Activated naive CD8-positive, alpha-beta T cell treated with anti-CD3 and anti-CD28 coated beads, Interleukin-2, amount 10 ng/mL, durations not matched to agents 7 days and 5 days (primary cell): ENCODE results near the gene CENPX. TPM values are rescaled to one million over a fixed set of nuclear protein-coding genes. Genes with fewer than 3 reads are reported as not detected.

Experiments used
- ATAC-seq: fragments of 150-1000 bp; cut with Tn5 transposase; one replicate; pipeline ENCODE4 v1.10.0; 2021; ENCODE audit warnings: low read depth, moderate library complexity
- POLR2A ChIA-PET: fragments of 350-600 bp; sonication (Branson Sonifier 250); formaldehyde crosslinking; loops from one replicate; lab custom pipeline; 2021; ENCODE audit warnings: antibody characterized with exemption; lab: Charles Lee
- DNase-seq: peaks from one replicate; pipeline ENCODE4 v3.0.0; 2021
- H3K27ac Mint-ChIP-seq: one replicate; pipeline ENCODE4 v1.8.0; 2022; ENCODE audit warnings: mild to moderate bottlenecking, mixed read lengths
- H3K27me3 Mint-ChIP-seq: one replicate; pipeline ENCODE4 v1.8.0; 2022; ENCODE audit warnings: mild to moderate bottlenecking, moderate library complexity, mixed read lengths
- H3K36me3 Mint-ChIP-seq: one replicate; pipeline ENCODE4 v1.8.0; 2021; ENCODE audit warnings: mild to moderate bottlenecking, mixed read lengths
- H3K4me1 Mint-ChIP-seq: one replicate; pipeline ENCODE4 v1.8.0; 2021; ENCODE audit warnings: mixed read lengths
- H3K4me3 Mint-ChIP-seq: one replicate; pipeline ENCODE4 v1.8.0; 2022; ENCODE audit warnings: mild to moderate bottlenecking, moderate library complexity, mixed read lengths
- H3K9me3 Mint-ChIP-seq: one replicate; pipeline ENCODE4 v1.8.0; 2021; ENCODE audit warnings: mixed read lengths
- total RNA-seq, 2 experiments: library from RNA; stranded (reverse); gene quantifications; one replicate each; pipeline ENCODE4 v1.2.3, GENCODE V29; 2021

The CENPX gene
- total RNA-seq, 2 experiments from 2014 or later, result 62.0 to 64.7 TPM

DNA sequence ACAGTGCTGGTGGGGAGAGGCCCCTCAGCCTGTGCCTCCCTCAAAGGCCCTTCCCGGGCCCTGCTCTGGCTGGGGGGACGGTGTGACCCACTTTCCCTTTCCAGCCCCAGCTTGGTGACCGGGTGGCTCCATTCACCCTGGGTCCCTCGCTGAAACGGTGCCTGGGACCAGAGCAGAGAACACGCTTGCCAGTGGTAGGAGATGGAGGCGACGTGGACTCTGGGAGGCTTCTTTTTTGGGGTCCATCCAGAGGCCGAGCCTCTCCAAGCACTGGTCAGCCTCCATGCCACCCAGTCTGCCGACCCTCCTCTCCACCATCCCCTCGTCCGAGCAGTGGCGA is 7.7 kb downstream of the CENPX start:
- Mint-ChIP-seq H3K36me3 (no peaks in the 10 kb centered on the region), H3K27ac (no peak overlapping the region), H3K4me1 (no peaks in the 10 kb centered on the region), H3K9me3 (no peaks in the 10 kb centered on the region), H3K4me3 (no peak overlapping the region), H3K27me3 (no peaks in the 10 kb centered on the region)
- no peak for ATAC-seq
- POLR2A ChIA-PET, result interaction anchor here (0.5 kb wide), 1 partner anchor 132 kb away, joined by 3 read pairs; no protein-coding TSS in a partner anchor
- DNase-seq, result no peak

- POLR2A ChIA-PET, result interaction anchor here (0.5 kb wide), 1 partner anchor 131 kb away, joined by 3 read pairs; no protein-coding TSS in a partner anchor
- Mint-ChIP-seq H3K9me3 (no peaks in the 10 kb centered on the region), H3K4me1 (peaks cover 1% of the 10 kb centered on the region), H3K27me3 (no peaks in the 10 kb centered on the region), H3K36me3 (no peaks in the 10 kb centered on the region), H3K4me3 (no peak overlapping the region), H3K27ac (no peak overlapping the region)
- no peak for DNase-seq
- ATAC-seq, result no peak
Observed at GRCh38 chr17:82014432-82014831, 8.2 kb downstream of the CENPX start.

- no peak for ATAC-seq
Observed at GRCh38 chr17:82013772-82014321, 8.8 kb downstream of the CENPX start.

DNA sequence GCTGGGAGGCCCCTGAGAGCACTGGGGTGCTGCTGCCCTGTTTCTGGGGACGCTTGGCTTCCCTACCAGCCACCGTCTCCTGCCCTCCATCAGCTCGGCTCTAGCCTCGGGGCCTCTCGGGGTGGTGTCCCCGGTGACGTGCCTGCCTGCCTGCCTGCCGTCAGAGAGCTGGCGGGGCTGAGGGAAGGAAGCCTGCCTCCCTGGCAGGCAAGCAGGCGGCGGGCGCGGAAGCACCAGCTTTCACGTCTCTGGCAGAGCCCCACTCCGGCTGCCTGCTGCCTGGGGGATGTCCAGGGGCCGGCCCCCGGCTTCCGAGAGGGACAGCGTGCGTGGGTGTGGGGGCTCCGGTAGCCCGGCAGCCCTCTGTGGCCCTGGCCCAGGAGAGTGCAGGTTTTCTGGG is 9.3 kb downstream of the CENPX start:
- ATAC-seq, result no peak
- POLR2A ChIA-PET, result no interaction called here
- Mint-ChIP-seq H3K4me3 (no peak overlapping the region), H3K27ac (no peak overlapping the region), H3K4me1 (peaks cover 2% of the 10 kb centered on the region), H3K9me3 (no peaks in the 10 kb centered on the region), H3K36me3 (no peaks in the 10 kb centered on the region), H3K27me3 (no peaks in the 10 kb centered on the region)
- DNase-seq, result no peak

More at GRCh38 chr17:82013772-82014321, 8.8 kb downstream of the CENPX start:
- Mint-ChIP-seq H3K27me3 (no peaks in the 10 kb centered on the region), H3K4me3 (no peak overlapping the region), H3K27ac (no peak overlapping the region), H3K36me3 (no peaks in the 10 kb centered on the region), H3K9me3 (no peaks in the 10 kb centered on the region), H3K4me1 (peaks cover 2% of the 10 kb centered on the region)
- POLR2A ChIA-PET, result no interaction called here
- no peak for DNase-seq

- H3K4me3 Mint-ChIP-seq, result no peak overlapping the region
- no peak overlapping the region for H3K27ac Mint-ChIP-seq
- no peaks in the 10 kb centered on the region for H3K9me3 Mint-ChIP-seq
- peaks cover 2% of the 10 kb centered on the region for H3K4me1 Mint-ChIP-seq
- ATAC-seq, result no peak
- DNase-seq, result no peak
- no peaks in the 10 kb centered on the region for H3K27me3 Mint-ChIP-seq
- no peaks in the 10 kb centered on the region for H3K36me3 Mint-ChIP-seq
- POLR2A ChIA-PET, result no interaction called here
Observed at GRCh38 chr17:82012640-82013295, 9.9 kb downstream of the CENPX start.

DNA sequence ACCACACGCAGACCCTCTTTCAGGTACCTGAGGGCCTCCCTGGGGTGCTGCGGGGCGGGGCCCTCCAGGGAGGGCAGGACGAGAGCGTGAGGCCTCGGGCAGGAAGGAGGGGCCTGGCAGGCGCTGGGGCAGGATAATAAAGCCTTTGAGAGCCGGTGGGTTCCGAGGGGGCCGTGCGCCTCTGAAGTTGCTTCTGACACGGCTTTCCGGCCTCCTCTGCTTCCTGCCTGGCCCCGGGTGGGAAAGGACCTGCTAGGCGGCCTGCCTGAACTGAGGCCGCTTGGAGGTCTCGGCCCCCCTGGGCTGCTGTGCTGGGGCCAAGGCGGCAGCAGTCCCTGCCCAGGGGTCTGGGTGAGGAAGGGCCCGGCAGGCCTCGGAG is 10.4 kb downstream of the CENPX start:
- Mint-ChIP-seq H3K4me3 (no peak overlapping the region), H3K27ac (no peak overlapping the region), H3K4me1 (peaks cover 2% of the 10 kb centered on the region), H3K9me3 (no peaks in the 10 kb centered on the region), H3K27me3 (no peaks in the 10 kb centered on the region), H3K36me3 (no peaks in the 10 kb centered on the region)
- POLR2A ChIA-PET, result no interaction called here
- ATAC-seq (no peak), DNase-seq (no peak)

GRCh38 chr17:82011617-82012187 is 11.0 kb downstream of the CENPX start:
- Mint-ChIP-seq H3K27ac (no peak overlapping the region), H3K4me1 (peaks cover 2% of the 10 kb centered on the region), H3K9me3 (no peaks in the 10 kb centered on the region), H3K27me3 (no peaks in the 10 kb centered on the region), H3K36me3 (no peaks in the 10 kb centered on the region), H3K4me3 (no peak overlapping the region)
- ATAC-seq, result no peak
- POLR2A ChIA-PET, result no interaction called here
- DNase-seq, result no peak

DNA sequence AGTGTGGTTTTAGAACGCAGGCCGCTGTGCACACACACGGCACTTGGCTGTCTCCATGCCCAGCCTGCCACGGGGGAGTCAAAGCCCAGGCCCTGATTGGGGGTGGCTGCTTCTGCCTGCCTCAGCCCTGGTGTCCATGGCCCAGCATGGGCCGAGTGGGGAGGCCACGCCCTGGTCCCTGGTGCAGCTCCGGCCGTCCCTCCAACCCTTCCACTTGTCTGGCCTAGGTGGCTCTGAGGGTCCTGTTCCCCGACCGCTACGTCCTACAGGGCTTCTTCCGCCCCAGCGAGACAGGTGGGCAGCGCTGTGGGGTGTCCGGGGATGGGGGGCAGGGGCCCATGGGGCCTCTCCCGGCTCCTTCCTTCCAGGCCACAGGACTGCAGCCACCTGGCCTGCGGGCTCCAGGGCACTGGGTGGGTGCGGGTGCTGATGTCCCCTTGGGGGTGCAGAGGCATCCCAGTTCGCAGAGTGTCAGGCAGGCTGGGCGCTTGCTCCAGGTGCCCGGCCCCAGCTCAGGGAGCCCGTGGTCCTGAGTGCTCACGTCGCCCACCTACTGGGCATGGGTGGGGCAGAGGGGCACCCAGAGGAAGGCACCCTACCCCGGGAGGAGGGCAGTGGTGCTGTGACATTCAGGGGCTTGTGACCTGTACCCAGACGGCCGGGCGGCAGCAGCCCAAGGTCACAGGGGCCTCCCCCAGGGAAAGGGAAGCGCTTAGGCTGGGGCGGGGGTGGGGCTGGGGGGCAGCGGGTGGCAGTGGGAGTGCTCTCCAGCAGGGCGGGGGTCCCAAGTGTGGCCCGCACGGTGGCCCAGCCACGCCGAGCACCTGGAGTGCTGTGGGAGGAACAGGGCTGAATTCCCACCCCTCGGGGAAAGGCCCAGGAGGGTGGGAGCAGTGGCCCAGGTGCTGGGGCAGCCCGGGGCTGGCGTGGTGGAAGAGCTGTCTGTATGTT is 11.8 kb downstream of the CENPX start:
- Mint-ChIP-seq H3K27ac (no peak overlapping the region), H3K4me1 (peaks cover 6% of the 10 kb centered on the region), H3K36me3 (no peaks in the 10 kb centered on the region), H3K4me3 (no peak overlapping the region), H3K9me3 (no peaks in the 10 kb centered on the region), H3K27me3 (no peaks in the 10 kb centered on the region)
- POLR2A ChIA-PET, result interaction anchor here (1.6 kb wide), 1 partner anchor 10 kb away, joined by 6 read pairs; no protein-coding TSS in a partner anchor
- ATAC-seq (no peak), DNase-seq (no peak)

- Mint-ChIP-seq H3K4me3 (no peak overlapping the region), H3K4me1 (peaks cover 6% of the 10 kb centered on the region), H3K36me3 (no peaks in the 10 kb centered on the region), H3K27me3 (no peaks in the 10 kb centered on the region), H3K9me3 (no peaks in the 10 kb centered on the region), H3K27ac (no peak overlapping the region)
- POLR2A ChIA-PET, result interaction anchor here (1.6 kb wide), 1 partner anchor 12 kb away, joined by 6 read pairs; no protein-coding TSS in a partner anchor
- ATAC-seq (peak; percentile 19), DNase-seq (no peak)
Observed at GRCh38 chr17:82009413-82009812, 13.3 kb downstream of the CENPX start.

DNA sequence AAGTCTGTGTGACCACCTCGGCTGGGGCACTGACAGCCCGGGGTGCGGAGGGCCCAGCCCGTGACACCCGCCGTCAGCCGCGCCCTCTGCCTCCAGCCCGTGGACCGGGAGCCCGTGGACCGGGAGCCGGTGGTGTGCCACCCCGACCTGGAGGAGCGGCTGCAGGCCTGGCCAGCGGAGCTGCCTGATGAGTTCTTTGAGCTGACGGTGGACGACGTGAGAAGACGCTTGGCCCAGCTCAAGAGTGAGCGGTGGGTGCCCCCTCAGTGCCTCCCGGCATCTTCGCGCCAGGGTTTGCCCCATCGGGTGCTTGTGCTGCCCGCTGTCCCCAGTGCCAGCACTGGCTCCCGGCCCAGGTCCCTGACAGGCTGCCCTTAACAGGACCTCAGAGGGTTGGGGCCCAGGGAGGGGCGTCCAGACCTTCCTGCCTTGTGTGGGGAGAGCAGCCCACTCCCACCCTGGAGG is 13.7 kb downstream of the CENPX start:
- no peaks in the 10 kb centered on the region for H3K27me3 Mint-ChIP-seq
- no peak overlapping the region for H3K4me3 Mint-ChIP-seq
- DNase-seq (no peak), ATAC-seq (no peak)
- H3K9me3 Mint-ChIP-seq, result no peaks in the 10 kb centered on the region
- POLR2A ChIA-PET, result interaction anchor here (1.6 kb wide), 1 partner anchor 12 kb away, joined by 6 read pairs; no protein-coding TSS in a partner anchor
- H3K4me1 Mint-ChIP-seq, result peaks cover 6% of the 10 kb centered on the region
- no peaks in the 10 kb centered on the region for H3K36me3 Mint-ChIP-seq
- no peak overlapping the region for H3K27ac Mint-ChIP-seq

DNA sequence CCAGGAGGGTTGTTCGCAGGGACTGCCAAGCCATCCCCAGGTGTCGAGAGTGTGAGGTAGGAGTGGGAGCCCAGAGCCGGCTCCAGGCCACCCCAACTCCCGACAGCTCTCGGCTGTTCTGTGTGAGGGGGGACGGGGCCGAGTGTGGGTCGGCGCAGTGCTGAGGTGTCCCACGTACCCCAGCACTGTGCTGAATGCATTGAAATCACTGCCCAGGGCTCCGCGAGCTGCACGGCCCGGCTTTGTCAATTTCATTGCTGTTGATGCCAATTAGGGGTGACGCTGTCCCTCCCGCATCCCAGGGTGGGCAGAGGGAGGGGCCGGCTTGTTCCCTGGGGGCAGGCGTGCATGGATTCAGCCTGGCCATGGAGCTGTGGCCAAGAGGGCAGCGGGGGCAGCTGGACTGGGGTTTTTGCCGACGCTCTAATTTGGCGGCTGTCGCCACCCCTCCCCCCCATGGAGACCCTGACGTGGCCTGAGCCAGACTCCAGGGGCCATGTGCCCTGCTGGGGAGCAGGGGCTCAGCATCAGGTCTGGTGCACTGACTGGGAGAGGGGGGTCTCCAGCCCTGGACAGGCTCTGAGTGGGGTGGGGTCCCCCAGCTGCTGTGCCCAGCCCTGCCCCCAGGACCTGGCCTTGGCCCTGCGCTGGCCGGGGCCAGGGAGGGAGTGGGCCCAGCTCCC is 14.3 kb downstream of the CENPX start:
- no peak for ATAC-seq
- no peak overlapping the region for H3K4me3 Mint-ChIP-seq
- H3K9me3 Mint-ChIP-seq, result no peaks in the 10 kb centered on the region
- no peaks in the 10 kb centered on the region for H3K27me3 Mint-ChIP-seq
- POLR2A ChIA-PET, result no interaction called here
- no peak overlapping the region for H3K27ac Mint-ChIP-seq
- H3K36me3 Mint-ChIP-seq, result no peaks in the 10 kb centered on the region
- peaks cover 6% of the 10 kb centered on the region for H3K4me1 Mint-ChIP-seq
- DNase-seq, result no peak

DNA sequence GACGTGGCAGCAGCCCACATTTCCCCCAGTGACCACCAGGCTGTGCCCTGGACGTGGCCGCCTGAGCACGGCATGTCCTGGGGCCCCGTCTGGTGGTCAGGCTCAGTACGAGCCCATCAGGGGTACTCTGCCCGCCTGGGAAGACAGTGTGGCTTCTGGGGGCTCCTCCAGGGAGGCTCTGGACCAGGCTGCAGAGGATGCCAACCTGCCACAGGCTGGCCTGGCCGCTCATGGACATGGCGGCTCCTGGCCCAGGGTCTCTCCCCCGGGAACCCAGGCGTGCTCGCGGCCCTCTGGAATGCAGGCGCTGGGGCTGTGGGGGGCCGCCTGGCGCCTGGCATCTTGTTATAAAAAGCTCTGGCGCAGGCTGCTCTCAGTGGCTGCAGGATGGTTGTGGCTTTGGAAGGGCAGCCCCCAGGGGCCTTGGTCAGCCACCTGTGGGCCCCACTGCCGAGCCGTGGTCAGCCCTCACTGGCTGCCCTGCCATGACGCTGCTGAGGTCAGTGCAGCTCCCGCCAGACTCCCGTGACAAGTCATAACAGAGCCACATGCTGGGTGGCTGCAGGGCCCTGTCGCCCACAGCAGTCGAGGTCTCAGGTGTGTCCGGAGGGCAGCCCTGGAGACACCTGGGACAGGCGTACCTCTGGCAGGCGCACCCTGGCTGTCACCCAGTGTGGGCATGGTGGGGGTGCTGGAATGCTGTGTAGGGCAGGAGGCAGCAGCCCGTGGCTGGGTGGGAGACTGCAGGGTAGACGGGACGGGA is 15.0 kb downstream of the CENPX start:
- Mint-ChIP-seq H3K27me3 (no peaks in the 10 kb centered on the region), H3K36me3 (no peaks in the 10 kb centered on the region), H3K4me3 (no peak overlapping the region), H3K9me3 (no peaks in the 10 kb centered on the region), H3K27ac (no peak overlapping the region), H3K4me1 (peaks cover 6% of the 10 kb centered on the region)
- DNase-seq (no peak), ATAC-seq (no peak)
- POLR2A ChIA-PET, result no interaction called here
